Measurements from ENCODE around the gene PRRG3.

Gene PRRG3

DNA sequence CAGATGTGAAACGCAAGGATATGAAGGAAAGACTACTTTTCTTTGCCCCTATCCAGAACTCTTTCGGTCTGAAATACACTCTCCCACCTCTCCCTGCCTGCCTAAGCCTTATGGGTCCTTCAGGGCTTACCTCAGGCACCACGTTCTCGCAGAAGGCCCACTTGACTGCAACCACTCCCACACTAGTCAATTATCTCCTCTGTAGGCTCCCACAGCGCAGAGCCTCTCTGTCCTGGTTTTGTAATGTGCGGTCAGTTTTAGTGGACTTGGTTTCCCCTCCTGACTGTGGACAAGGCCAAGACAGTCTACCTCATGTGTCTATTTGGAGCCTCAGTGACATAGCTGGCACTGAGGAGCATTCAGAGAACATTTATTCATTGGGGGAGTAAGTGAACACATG is 50.4 kb downstream of the PRRG3 start:
- DNase-seq = no peak

DNA sequence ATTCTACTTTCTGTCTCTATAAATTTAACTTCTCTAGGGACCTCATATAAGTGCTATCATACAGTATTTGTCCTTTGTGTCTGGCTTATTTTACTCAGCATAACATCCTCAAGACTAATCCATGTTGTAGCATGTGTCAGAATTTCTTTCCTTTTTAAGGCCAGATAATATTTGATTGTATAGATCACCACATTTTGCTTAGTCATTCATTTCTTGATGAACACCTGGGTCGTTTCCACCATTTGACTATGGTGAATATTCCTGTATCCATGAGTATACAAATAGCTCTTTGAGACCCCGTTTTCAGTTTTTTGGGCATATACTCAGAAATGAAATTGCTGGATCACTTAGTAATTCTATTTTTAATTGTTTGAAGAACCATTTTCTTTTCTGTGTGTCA is 51.2 kb downstream of the PRRG3 start:
- no peak for DNase-seq

DNA sequence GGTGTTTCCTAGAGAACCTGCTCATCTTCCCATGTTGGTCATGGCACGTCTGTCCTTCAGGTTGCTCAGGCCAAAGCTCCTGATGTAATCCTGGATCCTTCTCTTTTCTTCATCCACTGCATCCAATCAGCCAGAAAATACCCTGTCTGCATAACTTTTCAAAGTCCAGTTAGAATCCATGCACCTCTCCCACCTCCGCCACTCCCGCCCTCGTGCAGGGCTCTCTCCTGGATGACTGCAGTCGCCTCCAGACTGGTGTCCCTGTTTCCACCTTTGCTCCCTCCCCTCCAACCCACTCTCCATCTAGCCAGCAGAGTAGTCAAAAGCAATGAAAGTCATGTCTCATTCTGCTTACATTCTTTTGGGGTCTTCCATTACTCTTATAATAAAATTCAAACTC is 55.3 kb downstream of the PRRG3 start:
- DNase-seq = no peak

DNA sequence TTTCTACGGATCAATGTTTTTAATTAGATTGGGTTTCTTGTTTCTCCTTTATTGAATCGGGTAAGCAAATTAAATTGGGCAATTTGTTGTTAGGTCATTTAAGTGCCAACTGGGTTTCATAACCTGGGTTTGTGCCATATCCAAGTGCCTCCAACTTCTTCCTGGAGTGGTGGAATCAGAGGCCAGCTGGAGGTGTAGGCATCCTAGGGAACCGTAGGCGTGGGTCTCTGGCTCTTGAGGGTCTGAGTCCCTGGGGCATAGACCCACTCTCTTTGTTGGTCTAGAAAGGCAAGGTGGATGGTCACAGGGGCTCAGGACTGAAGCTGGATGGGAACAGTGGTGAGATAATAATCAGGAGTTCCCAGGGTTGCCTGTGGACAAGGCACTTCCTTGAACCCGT is 57.6 kb downstream of the PRRG3 start:
- no peak for DNase-seq

DNA sequence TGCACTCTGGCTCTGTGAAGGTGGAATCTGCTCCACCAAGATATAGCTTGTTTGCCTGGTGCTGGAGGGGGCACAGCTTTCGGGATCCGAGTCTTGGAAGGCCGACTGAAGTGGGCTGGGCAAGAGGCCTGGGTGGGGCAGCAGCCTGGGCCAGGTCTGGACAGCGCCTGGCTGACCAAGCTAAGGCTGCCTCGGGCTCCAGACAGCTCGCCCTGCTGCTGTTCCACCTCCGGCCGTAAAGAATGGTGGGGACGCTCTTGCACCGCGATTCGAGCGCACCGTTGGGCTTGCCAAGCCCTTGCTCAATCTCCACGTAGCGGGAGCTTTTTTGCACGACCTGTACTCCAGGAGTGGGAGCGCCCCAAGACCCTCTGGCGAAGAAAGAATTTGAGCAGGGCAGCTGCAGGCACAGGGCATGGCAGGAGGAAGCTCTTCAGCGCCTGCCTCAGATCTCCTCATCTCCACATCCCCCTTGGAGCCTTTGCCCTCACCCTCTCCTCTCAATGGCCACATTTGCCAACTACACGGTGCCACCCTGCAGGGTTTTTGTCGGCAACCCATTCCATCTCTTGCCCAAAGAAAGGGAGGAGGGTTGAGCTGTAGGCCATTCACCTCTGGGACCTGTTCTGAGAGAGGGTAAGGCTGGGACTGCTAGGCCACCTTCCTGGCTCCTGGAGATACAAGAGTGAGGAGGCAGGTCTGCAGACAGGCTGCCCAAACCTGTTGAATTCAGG is 58.2 kb downstream of the PRRG3 start:
- peak; percentile 1 for DNase-seq

DNA sequence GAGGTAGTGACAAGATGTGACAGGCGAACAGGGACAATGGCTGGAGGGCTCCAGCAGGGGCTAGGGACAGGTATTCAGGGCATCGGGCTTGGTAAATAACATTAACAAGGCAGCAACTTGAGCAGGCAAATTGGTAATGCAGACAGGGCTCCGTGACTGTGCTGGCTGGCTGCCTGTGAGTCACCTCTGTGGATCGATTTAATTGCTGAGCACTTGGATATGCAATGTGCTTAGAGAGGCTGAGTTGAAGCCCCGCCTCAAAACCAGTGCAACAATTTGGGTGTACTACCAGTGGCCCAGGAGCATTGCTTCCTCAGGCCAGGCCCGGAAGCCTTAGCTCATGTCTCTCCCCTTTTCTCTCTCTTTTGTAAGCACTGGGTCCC is 58.8 kb downstream of the PRRG3 start:
- no peak for DNase-seq

DNA sequence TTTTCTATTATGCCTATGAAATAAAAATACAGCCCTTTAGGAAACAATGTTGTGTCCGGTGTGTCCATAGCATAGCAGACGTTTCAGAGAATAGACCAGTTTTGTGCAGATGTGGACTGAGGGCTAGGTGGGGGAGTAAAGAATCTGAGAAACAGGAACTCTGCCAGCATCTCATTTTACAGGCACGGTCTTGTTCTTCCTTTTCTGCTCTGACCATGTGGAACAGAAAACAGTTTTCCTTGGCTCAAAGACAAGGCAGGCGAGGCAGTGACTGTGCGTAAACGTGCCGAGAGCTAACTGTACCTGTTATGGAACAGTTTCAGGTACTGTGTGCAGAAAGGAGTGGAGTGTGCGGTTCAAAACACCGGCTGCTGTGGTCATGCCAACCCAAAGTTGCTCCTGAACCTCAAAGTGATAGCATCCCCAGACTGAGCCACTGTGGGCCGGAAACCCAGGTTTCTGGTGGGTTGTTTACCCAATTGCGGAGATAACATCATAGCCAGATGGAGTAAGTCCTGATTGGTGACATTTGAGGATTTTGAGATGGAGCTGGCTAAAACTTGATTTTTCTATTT is 59.5 kb downstream of the PRRG3 start:
- no peak for DNase-seq

All from inflammatory macrophage treated with lipopolysaccharide for 4 hours (primary cell).